Stimulated activated CD4-positive, alpha-beta T cell treated with anti-CD3 and anti-CD28 coated beads, Interleukin-1b, Interleukin-23, amount 100 ng/mL, for 4 hours (primary cell): ENCODE measurements around the gene MARF1.
"Not testable (repeated sequence)": the region's sequence is repeated elsewhere in the genome, so short reads cannot be mapped to it uniquely, and the experiment has no call there.

Experiments
- DNase-seq, 2 donors: peaks; one replicate each; pipeline ENCODE4 v3.0.0-alpha.2; 2020; ENCODE audit warnings: low read depth in 2 of 2

The MARF1 gene

GRCh38 chr16:15573274-15573895 lies 69.6 kb downstream of the MARF1 start:
- no peak for DNase-seq

DNA sequence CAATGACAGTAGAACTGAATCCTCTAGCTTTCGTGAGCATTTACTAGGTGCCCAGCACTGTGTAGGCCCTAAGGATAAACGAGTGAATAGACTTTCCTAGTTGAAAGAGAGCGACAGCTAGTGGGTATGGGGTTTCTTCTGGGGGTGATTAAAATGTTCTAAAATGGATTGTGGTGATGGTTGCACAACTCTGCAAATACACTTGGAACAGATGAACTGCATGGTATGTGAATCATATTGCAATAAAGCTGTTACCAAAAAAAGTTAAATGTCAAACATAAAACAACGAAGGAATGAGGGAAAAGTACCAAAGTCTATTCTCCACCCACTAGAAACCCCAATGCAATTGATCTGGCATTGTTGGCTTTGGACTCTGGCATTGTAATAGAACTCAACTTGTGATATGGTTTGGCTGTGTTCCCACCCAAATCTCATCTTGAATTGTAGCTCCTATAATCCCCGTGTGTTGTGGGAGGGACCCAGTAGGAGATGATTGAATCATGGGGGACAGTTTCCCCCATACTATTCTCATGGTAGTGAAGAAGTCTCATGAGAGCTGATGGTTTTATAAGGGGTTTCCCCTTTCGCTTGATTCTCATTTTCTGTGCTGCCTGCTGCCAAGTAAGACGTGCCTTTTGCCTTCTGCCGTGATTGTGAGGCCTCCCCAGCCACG lies 70.5 kb downstream of the MARF1 start:
- no peak for DNase-seq

- DNase-seq: no peak
Observed at GRCh38 chr16:15571557-15571956, 71.4 kb downstream of the MARF1 start.

GRCh38 chr16:15570666-15571065 lies 72.3 kb downstream of the MARF1 start:
- DNase-seq: not testable (repeated sequence)

DNA sequence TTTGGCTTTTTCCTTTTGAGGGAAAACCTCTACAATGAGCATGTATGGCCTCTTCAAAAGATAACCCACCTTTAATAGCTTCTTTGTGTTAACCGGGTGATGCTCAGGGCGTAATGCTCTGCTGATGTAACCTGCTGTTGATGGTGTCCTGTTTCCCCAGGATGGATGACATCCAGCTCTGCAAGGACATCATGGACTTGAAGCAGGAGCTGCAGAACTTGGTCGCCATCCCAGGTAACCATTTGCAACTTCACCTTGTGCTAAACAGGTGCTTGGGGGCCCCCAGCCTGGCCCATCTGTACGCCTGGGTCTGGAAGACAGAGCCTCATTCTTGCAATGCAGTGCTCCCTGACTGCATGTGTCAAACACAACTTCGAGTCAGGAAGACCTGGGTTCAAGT lies 75.1 kb downstream of the MARF1 start:
- DNase-seq: no peak

DNA sequence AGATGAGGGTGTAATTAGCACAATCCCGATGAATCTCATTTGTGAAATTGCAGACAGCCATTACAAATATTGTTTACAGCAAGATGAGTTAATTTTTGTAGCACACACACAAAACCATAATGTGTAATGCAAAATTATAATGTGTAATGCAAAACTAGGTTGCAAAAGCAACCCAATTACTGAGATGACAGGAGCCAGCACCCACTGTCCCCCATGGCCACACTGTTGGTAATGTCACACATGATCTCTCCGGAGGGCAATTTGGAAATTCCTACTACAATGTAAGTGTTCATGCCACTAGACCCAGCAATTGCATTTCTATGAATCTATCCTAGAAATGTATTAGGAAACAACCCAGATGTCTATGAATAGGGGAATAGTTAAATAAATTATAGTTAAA lies 76.9 kb downstream of the MARF1 start:
- no peak for DNase-seq

DNA sequence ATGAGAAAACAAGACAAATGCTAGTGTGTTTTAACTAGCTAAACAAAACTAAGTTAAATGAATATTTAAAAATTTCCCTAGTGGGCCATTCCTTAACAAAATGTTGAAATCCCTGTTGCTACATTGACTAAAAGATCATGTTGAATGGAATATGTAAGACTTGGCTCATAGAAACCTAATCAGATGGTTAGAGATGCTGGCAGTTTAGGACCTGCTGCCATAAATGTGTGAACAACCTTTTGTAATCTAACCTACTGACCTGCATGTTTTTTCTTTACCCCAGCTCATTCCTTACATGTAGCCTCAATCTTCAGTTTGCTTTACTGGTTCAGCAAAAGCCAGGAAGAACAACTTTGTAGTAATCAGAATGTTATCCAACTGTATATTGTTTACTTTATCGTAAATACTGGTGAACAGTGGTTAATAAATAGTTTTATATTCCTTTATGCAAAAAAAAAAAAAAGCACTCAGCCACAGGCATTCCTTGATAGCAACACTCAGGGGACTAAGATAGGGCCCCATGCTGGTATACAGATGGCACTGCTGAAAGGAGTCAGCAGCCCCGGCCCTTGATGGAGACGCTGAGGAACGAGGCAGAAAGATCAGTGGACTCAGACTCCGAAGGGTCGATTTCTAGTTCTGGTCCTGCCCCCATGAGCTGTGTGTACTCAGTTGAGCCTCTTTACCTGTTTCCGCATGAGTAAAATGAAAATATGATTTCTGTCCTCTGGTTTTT lies 78.2 kb downstream of the MARF1 start:
- DNase-seq: no peak

- DNase-seq: no peak
Observed at GRCh38 chr16:15559176-15559575, 83.8 kb downstream of the MARF1 start.

DNA sequence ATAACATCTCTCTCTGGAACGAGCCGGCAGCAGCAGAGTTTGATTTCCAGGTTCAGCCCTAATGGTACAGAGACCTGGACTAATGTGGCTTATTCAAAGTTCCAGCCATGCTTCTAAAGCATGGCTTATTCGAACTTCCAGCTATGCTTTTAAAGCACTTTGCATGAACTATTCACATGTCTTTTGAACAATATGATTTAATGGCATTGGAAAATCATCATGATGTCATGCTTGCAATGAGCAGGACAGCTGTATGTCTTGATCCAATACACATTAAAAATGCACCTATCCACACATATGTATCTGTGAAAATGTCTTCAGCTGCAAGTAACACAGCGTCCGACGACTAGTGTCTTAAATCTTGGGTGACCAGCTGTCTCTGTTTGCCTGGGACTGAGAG lies 85.7 kb downstream of the MARF1 start:
- no peak for DNase-seq

- no peak for DNase-seq
Observed at GRCh38 chr16:15556130-15556529, 86.8 kb downstream of the MARF1 start.

DNA sequence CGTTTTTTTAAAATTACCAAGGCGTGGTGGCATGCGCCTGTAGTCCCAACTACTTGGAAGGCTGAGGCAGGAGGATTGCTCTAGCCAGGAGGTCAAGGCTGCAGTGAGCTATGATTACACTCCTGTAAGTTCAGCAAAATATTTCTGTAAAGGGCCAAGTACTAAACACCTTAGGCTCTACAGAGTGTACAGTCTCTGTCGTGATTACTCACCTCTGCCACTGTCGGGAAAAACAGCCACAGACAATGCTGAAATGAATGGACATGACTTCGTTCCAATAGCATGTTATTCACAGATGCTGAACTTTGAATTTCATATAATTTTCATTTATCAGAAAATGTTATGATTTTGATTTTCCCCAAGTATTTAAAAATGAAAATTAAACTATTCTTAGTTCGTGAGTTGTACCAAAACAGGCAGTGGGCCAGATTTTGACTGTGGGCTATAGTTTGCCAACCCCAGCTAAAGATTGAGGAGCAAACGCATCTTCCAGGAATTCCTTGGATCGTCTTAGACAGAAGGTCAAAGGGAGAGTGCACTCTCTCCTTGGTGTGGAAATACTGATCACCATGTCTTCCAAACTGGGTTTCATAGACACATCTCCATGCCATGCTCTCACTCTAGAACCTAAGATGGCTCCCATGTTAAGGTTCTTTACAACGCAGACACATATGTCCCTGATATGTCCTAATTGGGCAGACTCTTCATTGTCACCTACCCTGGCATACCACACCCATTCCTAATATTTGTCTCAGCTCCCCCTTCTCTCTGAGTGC lies 89.5 kb downstream of the MARF1 start:
- DNase-seq: no peak

DNA sequence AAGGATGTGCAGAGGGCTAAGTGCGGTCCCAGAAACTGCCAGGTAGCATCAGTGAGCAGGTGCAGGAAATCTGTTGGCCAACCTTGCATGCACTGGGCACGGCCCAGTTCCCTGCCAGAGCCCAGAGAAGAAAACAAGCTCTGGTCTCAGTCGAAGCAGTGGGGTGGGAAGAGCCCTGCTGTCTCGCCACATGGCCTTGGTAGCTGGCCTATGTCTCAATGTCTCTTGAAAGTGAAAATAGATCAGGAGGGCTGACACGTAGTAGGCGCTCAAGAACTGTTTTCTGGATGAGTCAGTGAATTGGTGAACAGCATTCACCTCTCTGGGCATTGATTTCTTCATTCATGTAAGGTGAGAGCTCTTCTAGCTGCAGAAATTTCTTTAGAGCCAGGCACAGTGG lies 90.4 kb downstream of the MARF1 start:
- no peak for DNase-seq

GRCh38 chr16:15548482-15548891 lies 94.5 kb downstream of the MARF1 start:
- no peak for DNase-seq

- DNase-seq: no peak
Observed at GRCh38 chr16:15547768-15548096, 95.2 kb downstream of the MARF1 start.

GRCh38 chr16:15547072-15547767 lies 95.7 kb downstream of the MARF1 start:
- DNase-seq: not testable (repeated sequence)

DNA sequence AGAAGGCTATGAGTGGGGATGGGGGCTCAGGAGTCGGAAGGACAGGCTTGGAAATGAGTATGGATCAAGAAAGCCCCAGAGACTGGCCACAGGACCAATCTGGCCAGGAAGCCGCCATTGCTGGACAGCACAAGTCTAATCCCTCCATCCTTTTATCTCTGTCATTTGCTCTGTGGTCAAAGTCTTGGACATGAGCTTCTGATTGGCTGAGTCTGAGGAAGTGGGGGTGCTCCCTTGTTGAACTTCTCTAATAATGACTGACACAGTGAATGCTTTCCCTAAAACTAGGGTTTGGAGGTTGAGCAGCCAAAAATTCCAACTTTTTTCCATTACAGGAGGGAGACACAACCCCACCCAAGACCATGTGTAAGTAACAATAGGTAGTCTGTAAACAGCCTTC lies 97.4 kb downstream of the MARF1 start:
- DNase-seq: no peak

GRCh38 chr16:15544405-15544804 lies 98.5 kb downstream of the MARF1 start:
- DNase-seq: no peak
